Kidney glomerular epithelial cell (primary cell): Measurements from ENCODE around the gene RAB37.

Experiments used
- DNase-seq: peaks from one replicate; lab custom pipeline; 2025; lab: John Stamatoyannopoulos, UW

RAB37 gene

DNA sequence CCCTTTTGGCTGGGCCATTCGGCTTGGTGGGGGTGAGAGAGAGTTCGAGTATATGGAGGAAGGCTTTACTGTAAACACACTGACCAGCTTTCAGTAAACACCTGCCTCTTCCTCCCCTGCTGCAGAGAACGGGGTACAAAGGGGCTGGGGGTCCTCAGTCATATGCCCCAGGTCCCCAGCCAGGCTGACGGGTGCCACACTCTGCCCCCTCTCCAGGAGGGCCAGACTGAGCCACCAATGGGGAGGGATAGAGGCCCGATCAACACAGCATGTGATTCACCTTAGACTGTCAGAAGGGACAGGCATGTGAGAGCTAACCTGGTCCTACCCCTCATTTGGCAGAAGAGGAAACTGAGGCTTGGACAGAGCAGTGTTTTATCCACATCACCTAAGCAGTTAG, 24.4 kb downstream of the RAB37 start:
- no peak for DNase-seq

GRCh38 chr17:74761931-74762330, 24.9 kb downstream of the RAB37 start:
- DNase-seq = no peak

DNA sequence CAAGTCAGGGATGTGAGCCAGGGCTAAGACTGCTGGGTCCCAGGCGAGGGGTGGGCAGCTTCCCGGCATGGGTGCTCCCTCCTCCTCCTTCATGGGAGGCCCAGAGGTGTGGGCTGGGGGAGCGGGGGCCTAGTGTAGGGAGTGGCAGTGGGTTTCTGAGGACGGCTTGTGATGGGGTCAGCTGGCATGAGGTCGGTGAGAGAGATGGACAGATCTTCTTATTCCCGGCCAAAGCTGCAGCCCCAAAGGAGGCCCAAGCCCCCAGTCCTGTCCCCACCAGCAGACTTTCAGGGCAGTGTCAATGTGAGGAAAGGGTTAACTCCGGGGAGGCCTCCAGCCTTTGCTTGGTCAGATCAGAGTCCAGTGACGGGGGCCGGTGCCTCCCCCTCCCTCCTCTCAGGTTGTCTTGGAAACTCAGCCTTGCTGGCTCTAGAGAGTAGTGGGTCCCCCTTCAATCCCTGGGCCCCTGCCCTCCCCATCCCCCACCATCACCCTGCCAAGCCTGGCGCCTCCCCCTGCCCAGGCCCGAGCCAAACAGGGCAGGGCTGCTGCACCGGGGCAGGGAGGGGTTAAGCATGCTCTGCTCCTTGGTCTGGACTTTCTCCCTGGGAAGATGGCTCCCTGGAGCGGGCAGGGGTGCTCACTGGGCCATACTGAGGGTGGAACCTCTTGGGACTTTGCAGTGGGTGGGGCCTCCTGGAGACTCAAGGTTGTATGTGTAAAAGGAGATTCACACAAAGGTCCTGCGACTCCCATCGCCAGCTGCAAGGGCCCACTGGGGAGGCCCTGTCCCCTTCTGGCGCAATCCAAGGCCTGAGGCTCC, 26.7 kb downstream of the RAB37 start:
- no peak for DNase-seq

- no peak for DNase-seq
Measured at GRCh38 chr17:74764751-74765286, 27.8 kb downstream of the RAB37 start.

DNA sequence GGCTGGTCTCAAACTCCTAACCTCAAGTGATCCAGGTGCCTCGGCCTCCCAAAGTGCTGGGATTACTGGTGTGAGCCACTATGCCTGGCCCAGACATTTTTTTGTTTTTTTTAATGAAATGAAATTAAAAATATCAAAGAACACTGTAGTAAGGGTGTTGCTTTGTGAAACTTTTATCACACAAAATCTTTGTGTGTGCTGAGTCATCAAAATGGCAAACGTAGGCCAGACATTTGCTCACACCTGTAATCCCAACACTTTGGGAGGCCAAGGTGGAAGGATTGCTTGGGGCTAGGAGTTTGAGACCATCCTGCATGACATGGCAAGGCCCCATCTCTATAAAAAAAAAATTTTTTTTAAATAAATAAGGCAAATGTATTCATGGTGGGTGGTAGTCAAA, 29.4 kb downstream of the RAB37 start:
- DNase-seq = no peak

DNA sequence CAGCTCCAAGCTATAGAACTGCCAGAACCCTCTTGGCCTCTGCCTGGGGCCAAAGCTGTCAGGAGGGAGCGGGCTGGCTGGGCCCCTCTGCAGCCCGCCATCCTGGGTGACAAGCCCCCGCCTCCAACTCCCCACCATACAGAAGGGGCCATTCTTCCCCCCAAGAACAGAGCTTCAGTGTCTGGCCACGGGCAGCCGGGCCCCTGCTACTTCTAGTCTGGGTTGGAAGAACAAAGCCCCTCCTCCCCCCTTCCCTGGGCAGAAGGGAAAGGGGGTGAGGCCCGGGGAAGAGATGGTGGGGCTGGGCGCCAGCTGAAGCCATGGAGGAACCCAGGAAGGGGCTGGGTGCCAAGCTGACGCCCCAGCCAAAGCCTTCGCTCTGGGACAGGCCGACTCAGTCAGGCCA, 30.1 kb downstream of the RAB37 start:
- no peak for DNase-seq

GRCh38 chr17:74768069-74768762, 31.2 kb downstream of the RAB37 start:
- no peak for DNase-seq

GRCh38 chr17:74768763-74769114, 31.7 kb downstream of the RAB37 start:
- no peak for DNase-seq

GRCh38 chr17:74769266-74769855, 32.3 kb downstream of the RAB37 start:
- DNase-seq = no peak

- DNase-seq = no peak
Measured at GRCh38 chr17:74769856-74770497, 32.9 kb downstream of the RAB37 start.

DNA sequence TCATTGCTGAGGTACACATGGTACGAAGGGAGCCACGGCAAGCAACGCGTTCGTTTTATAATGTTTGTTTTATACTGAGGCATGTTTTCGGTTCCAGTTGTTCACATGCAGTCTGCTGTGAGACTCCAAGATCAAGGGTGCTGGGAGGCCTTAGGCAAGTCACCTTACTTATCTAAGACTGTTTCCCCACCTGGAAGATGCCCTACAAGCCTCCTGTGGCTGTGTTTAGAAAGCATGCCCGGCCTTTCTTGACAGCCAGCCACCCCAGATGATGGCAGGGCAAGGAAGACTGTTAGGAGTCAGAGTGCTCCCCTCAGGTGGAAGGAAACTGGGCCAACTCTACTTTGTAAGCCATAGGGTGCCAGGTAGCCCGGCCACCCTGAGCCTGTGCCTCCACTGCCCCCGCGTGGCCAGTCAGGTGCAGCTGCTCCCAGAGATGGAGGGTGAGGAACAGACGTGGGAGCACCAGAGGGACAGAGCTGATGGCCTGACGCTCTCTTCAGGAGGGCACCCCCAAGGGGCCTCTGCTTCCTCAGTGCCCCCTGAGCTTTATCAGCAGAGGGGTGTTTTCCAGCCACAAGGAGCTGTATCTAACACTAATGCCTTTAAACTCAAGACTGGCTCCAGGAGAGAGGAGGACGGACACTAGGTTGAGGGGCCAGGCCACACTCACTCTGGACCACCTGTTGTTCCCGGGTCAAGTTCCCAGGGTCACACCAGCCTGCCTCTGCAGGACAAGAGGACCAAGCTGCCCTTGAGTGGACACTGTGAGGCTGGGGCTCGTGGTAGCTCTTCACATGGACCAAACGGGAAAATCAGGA, 33.7 kb downstream of the RAB37 start:
- peak; percentile 36 for DNase-seq

DNA sequence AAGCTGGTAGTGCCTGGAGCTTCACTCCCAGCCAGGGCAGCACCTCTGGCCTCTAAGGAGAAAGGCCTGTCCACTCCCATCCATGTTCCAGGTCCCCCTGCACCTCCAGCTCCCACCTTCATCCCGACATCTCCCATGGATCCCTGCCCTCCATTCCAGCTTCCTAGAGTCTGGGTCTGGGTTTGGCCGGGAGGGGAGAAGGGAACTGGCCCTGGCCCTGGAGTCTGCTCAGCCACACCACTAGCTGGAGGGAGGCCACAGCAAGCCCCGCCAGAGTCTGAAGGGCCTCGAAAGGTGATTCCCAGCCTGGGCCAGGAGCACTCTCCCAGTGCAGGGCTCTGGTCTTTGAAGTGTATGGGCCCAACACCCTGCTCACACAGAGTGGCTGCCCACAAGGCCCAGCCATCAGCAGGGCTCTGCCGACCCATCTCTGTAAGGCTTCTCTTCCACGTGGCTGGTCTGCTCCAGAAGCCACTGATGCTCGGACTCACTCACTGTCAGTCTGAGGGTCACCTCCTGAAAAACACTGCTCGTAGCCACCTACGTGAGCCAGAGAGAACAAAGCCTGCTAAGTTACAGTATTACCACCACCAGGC, 34.4 kb downstream of the RAB37 start:
- DNase-seq = no peak

- DNase-seq = no peak
Measured at GRCh38 chr17:74772053-74772452, 35.0 kb downstream of the RAB37 start.

DNA sequence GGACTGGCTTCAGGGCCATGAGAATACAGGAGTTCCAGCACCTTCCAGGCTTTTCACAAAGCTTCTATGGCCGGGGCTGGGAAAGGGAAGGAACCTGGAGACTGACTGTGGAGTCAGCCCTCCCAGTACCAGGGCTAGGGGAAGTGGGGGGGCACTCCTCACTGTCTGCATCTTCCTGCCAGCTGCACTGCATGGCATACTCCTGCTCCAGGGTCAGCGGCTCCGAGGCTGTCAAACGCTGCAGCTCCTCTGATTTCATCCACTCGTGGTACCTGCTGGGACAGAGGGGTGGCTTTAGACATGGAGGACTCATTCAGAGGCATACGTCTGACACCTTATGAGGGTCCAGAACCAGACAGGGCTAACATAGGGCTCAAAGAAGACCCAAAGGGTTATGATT, 36.4 kb downstream of the RAB37 start:
- no peak for DNase-seq

GRCh38 chr17:74773871-74774286, 36.8 kb downstream of the RAB37 start:
- DNase-seq = peak; percentile 50

GRCh38 chr17:74775409-74776043, 38.5 kb downstream of the RAB37 start:
- DNase-seq = no peak

GRCh38 chr17:74776044-74776962, 39.2 kb downstream of the RAB37 start, which contains the start of gene NAT9:
Gene NAT9 (minus strand): TSS chr17:74776345. CDS start chr17:74775698, 647 bp downstream.
- DNase-seq = peak; percentile 92

DNA sequence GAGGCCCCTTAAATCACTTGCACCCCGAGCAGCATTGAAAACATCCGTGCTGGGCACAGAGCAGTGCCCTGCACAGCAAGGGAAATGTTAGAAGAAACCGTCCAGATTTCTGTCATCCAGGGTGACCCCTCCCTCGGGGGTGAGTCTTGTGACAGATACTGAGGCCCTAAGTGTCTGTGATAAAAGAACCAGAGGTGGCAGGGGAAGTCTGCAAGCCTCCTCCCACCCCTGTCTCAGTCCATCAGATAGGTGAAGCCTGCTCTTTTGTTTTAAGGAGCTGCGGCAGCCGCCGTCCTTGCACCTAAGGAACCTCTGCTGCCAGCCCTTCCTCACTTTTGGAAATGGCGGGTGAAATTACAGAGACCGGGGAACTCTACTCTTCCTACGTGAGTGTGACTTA, 39.9 kb downstream of the RAB37 start:
- no peak for DNase-seq

- DNase-seq = no peak
Measured at GRCh38 chr17:74777901-74778515, 41.0 kb downstream of the RAB37 start.
